GM12875 (cell line): Measurements from ENCODE around the gene PPL.
A peak's percentile ranks its signal among the peaks of the same experiment; 100 is the strongest.

Experiments used
- H3K4me3 ChIP-seq: one replicate; pipeline ENCODE4 v1.5.1; 2011; ENCODE audit warnings: low read depth, low read length, control low read depth
- TF ChIP-seq, protein P1 (sequence below): IDR thresholded peaks from 2 replicates; pipeline ENCODE4 v1.5.1; 2011; ENCODE audit warnings: low read depth, mild to moderate bottlenecking, control low read depth, inconsistent platforms, low read length, moderate library complexity, borderline replicate concordance; ENCODE audit not compliant: insufficient read depth

The PPL gene

DNA sequence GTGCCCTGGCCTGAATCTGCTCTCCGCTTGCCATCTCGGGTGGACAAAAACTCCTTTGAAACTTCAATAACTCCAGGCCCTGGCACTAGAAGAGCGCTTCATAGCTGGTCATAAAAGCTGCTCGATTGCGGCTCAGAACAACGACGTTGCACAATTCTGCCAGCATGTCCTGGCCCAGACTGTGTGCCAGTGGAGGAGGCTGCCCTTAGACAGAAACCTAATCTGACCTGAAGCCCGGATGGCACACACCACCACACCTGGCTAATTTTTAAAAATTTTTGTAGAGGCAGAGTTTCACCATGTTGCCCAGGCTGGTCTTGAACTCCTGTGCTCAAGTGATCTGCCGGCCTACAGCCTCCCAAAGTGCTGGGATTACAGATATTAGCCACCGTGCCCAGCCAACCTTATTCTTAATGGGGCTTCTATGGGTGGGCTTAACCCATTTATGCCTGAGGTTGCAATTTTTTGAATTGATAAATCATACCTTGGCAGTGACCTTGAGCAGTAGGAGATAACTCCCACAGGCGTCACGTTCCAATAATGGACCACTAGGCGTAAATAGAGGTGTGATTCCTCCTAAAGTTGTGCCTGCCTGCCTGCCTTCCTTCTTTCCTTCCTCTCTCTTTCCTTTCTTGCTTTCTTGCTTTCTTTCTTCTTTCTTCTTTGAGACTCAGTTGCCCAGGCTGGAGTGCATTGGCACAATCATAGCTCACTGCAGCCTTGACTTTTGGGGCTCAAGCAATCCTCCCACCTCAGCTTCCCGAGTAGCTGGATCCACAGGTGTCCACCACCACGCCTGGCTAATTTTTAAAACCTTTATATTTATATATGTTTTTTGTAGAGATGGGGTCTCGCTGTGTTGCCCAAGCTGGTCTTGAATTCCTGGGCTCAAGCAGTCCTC lies 1.1 kb upstream of the PPL start:
- TF ChIP-seq, protein P1, sequence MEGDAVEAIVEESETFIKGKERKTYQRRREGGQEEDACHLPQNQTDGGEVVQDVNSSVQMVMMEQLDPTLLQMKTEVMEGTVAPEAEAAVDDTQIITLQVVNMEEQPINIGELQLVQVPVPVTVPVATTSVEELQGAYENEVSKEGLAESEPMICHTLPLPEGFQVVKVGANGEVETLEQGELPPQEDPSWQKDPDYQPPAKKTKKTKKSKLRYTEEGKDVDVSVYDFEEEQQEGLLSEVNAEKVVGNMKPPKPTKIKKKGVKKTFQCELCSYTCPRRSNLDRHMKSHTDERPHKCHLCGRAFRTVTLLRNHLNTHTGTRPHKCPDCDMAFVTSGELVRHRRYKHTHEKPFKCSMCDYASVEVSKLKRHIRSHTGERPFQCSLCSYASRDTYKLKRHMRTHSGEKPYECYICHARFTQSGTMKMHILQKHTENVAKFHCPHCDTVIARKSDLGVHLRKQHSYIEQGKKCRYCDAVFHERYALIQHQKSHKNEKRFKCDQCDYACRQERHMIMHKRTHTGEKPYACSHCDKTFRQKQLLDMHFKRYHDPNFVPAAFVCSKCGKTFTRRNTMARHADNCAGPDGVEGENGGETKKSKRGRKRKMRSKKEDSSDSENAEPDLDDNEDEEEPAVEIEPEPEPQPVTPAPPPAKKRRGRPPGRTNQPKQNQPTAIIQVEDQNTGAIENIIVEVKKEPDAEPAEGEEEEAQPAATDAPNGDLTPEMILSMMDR: no peak
- no peak overlapping the region for H3K4me3 ChIP-seq

DNA sequence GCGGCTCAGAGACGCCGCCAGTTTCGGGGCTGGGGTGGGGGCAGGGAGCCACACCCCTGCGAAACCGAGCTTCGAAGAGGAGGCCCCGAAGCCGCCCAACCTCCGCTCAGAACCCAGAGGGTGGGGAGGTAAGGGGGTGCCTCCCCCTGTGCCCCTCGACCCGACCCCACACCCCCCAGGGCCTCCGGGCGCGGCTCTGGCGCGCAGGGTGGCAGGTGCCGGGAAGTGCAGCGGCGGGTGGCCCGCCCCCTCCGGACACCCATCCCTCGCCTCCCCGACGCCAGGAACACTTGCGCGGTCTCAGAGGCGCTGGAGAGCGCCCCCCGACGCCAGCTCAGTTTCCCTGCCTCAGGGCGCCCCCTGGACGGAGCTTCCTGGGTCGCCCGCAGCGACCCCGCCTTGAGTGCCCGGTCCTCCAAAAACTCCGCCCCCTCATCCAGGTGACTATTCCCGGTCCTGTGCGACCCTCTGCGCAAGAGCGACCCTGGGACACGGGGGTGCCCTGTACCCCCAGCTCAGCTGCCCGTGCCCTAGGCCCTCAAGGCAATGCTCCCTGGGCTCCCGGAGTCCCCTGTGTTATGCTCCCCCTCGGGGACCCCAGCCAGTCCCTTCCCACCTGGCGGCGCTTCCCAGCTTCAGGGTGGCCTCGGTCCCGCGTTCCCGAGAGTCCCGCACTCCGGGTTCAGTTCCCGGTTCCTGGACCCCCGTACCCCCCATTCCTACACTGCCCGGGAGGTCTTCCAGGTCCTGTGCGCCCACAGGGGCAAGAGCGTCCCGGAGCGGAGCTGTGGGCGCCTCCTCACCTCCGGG lies 562 bp downstream of the PPL start:
- H3K4me3 ChIP-seq: no peak overlapping the region
- TF ChIP-seq, protein P1: peak; percentile 29; the same call in 1 of the 2 replicates

DNA sequence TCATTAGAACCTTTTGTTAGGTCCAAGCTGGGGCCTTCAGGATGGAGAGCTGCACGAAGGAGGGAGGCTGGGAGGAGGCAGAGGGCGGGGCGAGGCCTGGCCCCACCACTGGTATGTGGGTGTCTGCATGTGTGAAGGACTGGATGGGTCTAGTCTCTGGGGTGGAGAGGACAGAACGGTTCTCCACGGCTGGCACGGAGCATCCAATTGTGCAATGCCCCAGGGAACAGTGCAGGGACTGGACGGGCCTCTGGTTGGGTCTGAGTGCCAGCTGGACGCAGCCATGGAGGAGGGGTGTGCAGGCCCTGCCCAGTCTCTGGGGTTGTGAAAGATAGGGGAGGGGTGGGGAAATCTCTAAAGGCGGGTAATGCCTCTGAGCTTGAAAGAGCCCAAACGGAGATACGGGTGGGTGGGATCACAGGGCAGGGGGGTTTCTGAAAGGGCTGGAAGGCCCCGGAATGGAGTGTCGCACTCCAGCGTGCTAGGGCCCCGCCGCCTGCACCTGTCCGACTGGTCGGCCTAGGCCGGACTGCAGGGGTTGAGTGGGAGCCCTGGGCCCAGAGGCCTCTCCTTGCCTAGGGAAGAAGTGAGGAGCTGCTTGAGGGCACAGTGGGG lies 1.6 kb downstream of the PPL start:
- H3K4me3 ChIP-seq: no peak overlapping the region
- TF ChIP-seq, protein P1: no peak

DNA sequence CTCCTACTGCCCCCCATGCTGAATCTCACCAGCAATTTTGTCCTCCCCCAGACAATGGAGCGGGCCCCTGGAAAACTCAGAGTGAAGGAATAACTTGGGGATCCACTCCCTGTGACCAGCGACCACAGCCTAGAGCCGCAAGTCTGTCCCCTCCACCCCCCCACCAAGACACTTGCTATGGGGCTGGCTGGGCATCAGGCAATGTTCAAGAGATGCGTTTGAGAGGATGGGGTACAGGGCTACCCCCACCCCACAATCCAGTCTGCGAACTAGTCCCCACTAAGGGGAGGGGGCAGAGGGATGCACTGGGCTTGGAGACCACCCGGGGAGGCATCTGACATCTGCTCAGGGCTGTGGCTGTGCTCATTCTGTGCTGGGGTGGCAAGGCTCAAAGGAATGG lies 2.4 kb downstream of the PPL start:
- TF ChIP-seq, protein P1: no peak
- H3K4me3 ChIP-seq: no peak overlapping the region

DNA sequence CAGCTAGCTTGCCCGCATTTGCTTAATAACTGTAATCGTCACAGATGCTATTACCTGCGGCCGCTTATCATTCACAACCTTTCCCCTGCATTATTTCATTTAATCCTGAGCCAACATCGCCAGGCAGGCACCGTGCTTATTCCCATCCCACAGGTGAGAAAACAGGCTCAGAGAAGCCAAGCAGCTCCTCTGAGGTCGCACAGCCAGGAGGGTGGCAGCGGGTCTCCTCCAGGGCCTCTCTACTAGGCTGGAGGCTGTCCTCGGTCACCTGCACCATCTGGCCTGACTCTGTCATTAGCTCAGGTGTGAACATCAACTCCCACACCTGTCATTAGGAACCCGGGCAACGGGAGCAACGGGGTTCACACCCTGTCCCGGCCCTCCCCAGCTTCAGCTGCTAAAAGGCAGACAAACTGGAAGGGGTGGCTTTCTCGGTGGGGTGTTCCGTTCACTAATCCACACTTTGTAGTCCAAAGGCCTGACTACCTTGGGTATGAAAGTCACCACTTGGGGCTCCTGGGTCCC lies 3.0 kb downstream of the PPL start:
- H3K4me3 ChIP-seq: no peak overlapping the region

DNA sequence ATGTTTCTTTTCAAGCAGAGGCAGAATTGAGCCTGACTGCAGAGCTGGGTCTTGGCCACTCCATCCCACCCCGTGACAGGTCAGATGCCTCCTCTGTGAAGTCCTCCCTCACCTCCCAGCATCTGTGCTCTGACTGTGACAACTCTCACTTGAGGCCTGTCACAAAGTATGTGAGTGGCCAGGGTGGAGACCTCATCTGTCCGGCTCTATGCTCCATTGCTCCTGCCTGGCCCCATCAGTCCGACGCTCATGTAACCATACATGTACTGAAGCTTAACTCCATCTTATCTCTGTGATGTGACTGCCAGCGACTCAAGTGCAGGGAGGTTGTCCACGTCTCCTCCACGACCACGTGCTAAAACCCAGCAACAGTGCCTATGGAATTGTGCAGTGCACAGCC lies 3.5 kb downstream of the PPL start:
- TF ChIP-seq, protein P1: no peak
- no peak overlapping the region for H3K4me3 ChIP-seq

More for the DNA sequence above, 3.0 kb downstream of the PPL start:
- TF ChIP-seq, protein P1: no peak
